T-cell (primary cell): ENCODE results near the gene ABCA7. TPM values are rescaled to one million over a fixed set of nuclear protein-coding genes. Genes with fewer than 3 reads are reported as not detected.

Source experiments
- ATAC-seq, 4 experiments: fragments of 200-7000 bp in 3 of 4; fragments of 150-1000 bp in 1 of 4; cut with Tn5 transposase; replicated peaks in 1 of 4; 1 replicate in 3 of 4; 2 replicates in 1 of 4; pipeline ENCODE4 v1.10.0; 2021; ENCODE audit warnings: moderate library complexity in 3 of 4, mild to moderate bottlenecking in 2 of 4, moderate number of reproducible peaks in 1 of 4
- CTCF ChIA-PET, 2 donors: fragments of 300-600 bp; sonication (Branson Sonifier 250); formaldehyde crosslinking; loops; one replicate each; lab custom pipeline; 2022; ENCODE audit warnings: antibody characterized with exemption in 2 of 2; lab: Charles Lee
- POLR2A ChIA-PET, 2 donors: fragments of 300-600 bp; sonication (Branson Sonifier 250); formaldehyde crosslinking; loops; one replicate each; lab custom pipeline; 2022; ENCODE audit warnings: antibody characterized with exemption in 2 of 2; lab: Charles Lee
- DNase-seq, 35 experiments: peaks; one replicate each; pipeline versions ENCODE4 v3.0.0 to v3.0.0-alpha.2; 2013 to 2023
- H3K27ac ChIP-seq: one replicate; pipeline ENCODE4 v1.5.1; 2013; ENCODE audit warnings: low read length
- H3K27me3 ChIP-seq, 2 experiments: replicated peaks in 1 of 2; 1 replicate in 1 of 2; 2 replicates in 1 of 2; pipeline versions ENCODE4 v1.6.1 to v1.7.0; 2013; ENCODE audit warnings: low read length in 1 of 2, mixed read lengths in 1 of 2; ENCODE audit not compliant: control insufficient read depth in 2 of 2, insufficient read depth in 2 of 2; ENCODE audit errors: extremely low read depth in 1 of 2
- H3K36me3 ChIP-seq, 2 donors: 1 replicate in 1 of 2; 2 replicates in 1 of 2; pipeline versions ENCODE4 v1.6.1 to v1.7.0; 2013; ENCODE audit warnings: low read length in 1 of 2; ENCODE audit not compliant: control insufficient read depth in 2 of 2, insufficient read depth in 1 of 2; ENCODE audit errors: extremely low read depth in 1 of 2
- H3K4me1 ChIP-seq, 2 experiments: 1 replicate in 1 of 2; 2 replicates in 1 of 2; pipeline versions ENCODE4 v1.6.1 to v1.7.0; 2013; ENCODE audit warnings: low read length in 2 of 2, mixed read lengths in 1 of 2; ENCODE audit not compliant: insufficient read depth in 2 of 2, control insufficient read depth in 1 of 2; ENCODE audit errors: extremely low read depth in 1 of 2
- H3K4me3 ChIP-seq, 2 donors: 1 replicate in 1 of 2; 2 replicates in 1 of 2; pipeline versions ENCODE4 v1.5.1 to v1.7.0; 2013; ENCODE audit warnings: mild to moderate bottlenecking in 2 of 2, low read length in 1 of 2, moderate library complexity in 1 of 2; ENCODE audit not compliant: control insufficient read depth in 1 of 2; ENCODE audit errors: extremely low read depth in 1 of 2
- H3K9me3 ChIP-seq: 2 replicates; pipeline ENCODE4 v1.7.0; 2013
- H3K27ac Mint-ChIP-seq, 2 donors: one replicate each; pipeline ENCODE4 v1.8.0; 2020 to 2021; ENCODE audit warnings: mild to moderate bottlenecking in 2 of 2, mixed read lengths in 2 of 2
- H3K27me3 Mint-ChIP-seq, 2 donors: one replicate each; pipeline ENCODE4 v1.8.0; 2021 to 2022; ENCODE audit warnings: mixed read lengths in 2 of 2
- H3K36me3 Mint-ChIP-seq: one replicate; pipeline ENCODE4 v1.8.0; 2021; ENCODE audit warnings: mixed read lengths
- H3K4me1 Mint-ChIP-seq, 3 donors: one replicate each; pipeline ENCODE4 v1.8.0; 2020 to 2022; ENCODE audit warnings: mixed read lengths in 3 of 3, mild to moderate bottlenecking in 1 of 3
- H3K4me3 Mint-ChIP-seq, 3 donors: one replicate each; pipeline ENCODE4 v1.8.0; 2020 to 2022; ENCODE audit warnings: mild to moderate bottlenecking in 3 of 3, mixed read lengths in 3 of 3, moderate library complexity in 3 of 3
- H3K9me3 Mint-ChIP-seq, 3 donors: one replicate each; pipeline ENCODE4 v1.8.0; 2020 to 2022; ENCODE audit warnings: mixed read lengths in 3 of 3
- WGBS: methylation state at CpG from one replicate; pipeline ENCODE4 v1.1.5; 2013; ENCODE audit warnings: missing lambda C conversion rate; ENCODE audit not compliant: insufficient coverage; 5-methylcytosine and 5-hydroxymethylcytosine counted together
- total RNA-seq, 35 experiments: library from RNA in 6 of 35; stranded (reverse) in 6 of 35; fragments of 120-200 nt in 1 of 35; gene quantifications; one replicate each; pipeline versions ENCODE4 v1.2.1 to v1.2.4 and lab custom pipeline; 2013 to 2026

The ABCA7 gene
- total RNA-seq, 5 donors from 2014 or later (not counting 1 experiment from before 2014, with no cell fraction given): 166 to 217 (median 178) TPM

- H3K27ac Mint-ChIP-seq: no peak overlapping the region
- no peak overlapping the region for H3K4me3 ChIP-seq
- DNase-seq: no peak
- ChIA-PET POLR2A (no interaction called here), CTCF (no interaction called here)
- H3K9me3 Mint-ChIP-seq: no peaks in the 10 kb centered on the region
- H3K36me3 ChIP-seq: peaks cover 8 to 13% of the 10 kb centered on the region in 2 donors
- no peak overlapping the region for H3K27ac ChIP-seq
- H3K27me3 ChIP-seq: peaks cover 0 to 17% of the 10 kb centered on the region in 2 experiments
- no peaks in the 10 kb centered on the region for H3K36me3 Mint-ChIP-seq
- no peaks in the 10 kb centered on the region for H3K9me3 ChIP-seq
- no peak for ATAC-seq
- peaks cover 0 to 2% of the 10 kb centered on the region in 2 experiments for H3K4me1 ChIP-seq
- no peak overlapping the region for H3K4me3 Mint-ChIP-seq
- peaks cover 4 to 5% of the 10 kb centered on the region in 2 donors for H3K27me3 Mint-ChIP-seq
- 87% methylated on average over 21 of the region's 27 CpGs for WGBS
- H3K4me1 Mint-ChIP-seq: peaks cover 0 to 5% (median 0%) of the 10 kb centered on the region in 3 donors
Observed at GRCh38 chr19:1006711-1007398, 33.1 kb upstream of the ABCA7 start.

- peaks cover 0 to 2% (median 0%) of the 10 kb centered on the region in 3 donors for H3K4me1 Mint-ChIP-seq
- no peak for ATAC-seq
- peaks cover 13 to 16% of the 10 kb centered on the region in 2 donors for H3K36me3 ChIP-seq
- H3K9me3 Mint-ChIP-seq: no peaks in the 10 kb centered on the region
- CTCF ChIA-PET: no interaction called here
- POLR2A ChIA-PET: interaction anchor here in 1 of 2 donors (0.6 kb wide), 1 partner anchor 89 kb away, joined by 4 read pairs; no protein-coding TSS in a partner anchor
- 95% methylated on average over 59 of the region's 73 CpGs for WGBS
- no peak overlapping the region for H3K4me3 Mint-ChIP-seq
- no peak overlapping the region for H3K4me3 ChIP-seq
- no peaks in the 10 kb centered on the region for H3K9me3 ChIP-seq
- no peak overlapping the region for H3K27ac ChIP-seq
- peaks cover 1 to 2% of the 10 kb centered on the region in 2 donors for H3K27me3 Mint-ChIP-seq
- H3K27me3 ChIP-seq: peaks cover 0 to 10% of the 10 kb centered on the region in 2 experiments
- no peak overlapping the region for H3K27ac Mint-ChIP-seq
- H3K36me3 Mint-ChIP-seq: no peaks in the 10 kb centered on the region
- no peaks in the 10 kb centered on the region for H3K4me1 ChIP-seq
- no peak for DNase-seq
Observed at GRCh38 chr19:1007399-1008251, 32.3 kb upstream of the ABCA7 start.

- no peak overlapping the region for H3K27ac Mint-ChIP-seq
- CTCF ChIA-PET: no interaction called here
Observed at GRCh38 chr19:1008268-1009040, 31.5 kb upstream of the ABCA7 start.

GRCh38 chr19:1009041-1009980, 30.6 kb upstream of the ABCA7 start:
- Histone ChIP-seq H3K27me3 (no peaks in the 10 kb centered on the region), H3K4me3 (no peak overlapping the region), H3K4me1 (peaks cover 0 to 5% of the 10 kb centered on the region in 2 experiments), H3K36me3 (peaks cover 19 to 31% of the 10 kb centered on the region in 2 donors), H3K27ac (no peak overlapping the region), H3K9me3 (no peaks in the 10 kb centered on the region)
- 92% methylated on average over 72 of the region's 92 CpGs for whole genome bisulfite sequencing
- Mint-ChIP-seq H3K4me3 (no peak overlapping the region), H3K4me1 (peaks cover 0 to 2% (median 2%) of the 10 kb centered on the region in 3 donors), H3K36me3 (no peaks in the 10 kb centered on the region), H3K27ac (no peak overlapping the region), H3K27me3 (no peaks in the 10 kb centered on the region), H3K9me3 (no peaks in the 10 kb centered on the region)
- ChIA-PET CTCF (no interaction called here), POLR2A (no interaction called here)
- peak in 1 of 4 experiments; percentile 3 for ATAC-seq
- no peak for DNase-seq

More at GRCh38 chr19:1008268-1009040, 31.5 kb upstream of the ABCA7 start:
- H3K9me3 Mint-ChIP-seq: no peaks in the 10 kb centered on the region
- H3K36me3 Mint-ChIP-seq: no peaks in the 10 kb centered on the region
- no peaks in the 10 kb centered on the region for H3K9me3 ChIP-seq
- no peaks in the 10 kb centered on the region for H3K4me1 ChIP-seq
- no peak overlapping the region for H3K4me3 ChIP-seq
- WGBS: 93% methylated on average over 27 of the region's 45 CpGs
- POLR2A ChIA-PET: no interaction called here
- H3K27ac ChIP-seq: no peak overlapping the region
- H3K27me3 ChIP-seq: peaks cover 0 to 6% of the 10 kb centered on the region in 2 experiments
- peaks cover 14 to 23% of the 10 kb centered on the region in 2 donors for H3K36me3 ChIP-seq
- H3K27me3 Mint-ChIP-seq: no peaks in the 10 kb centered on the region
- ATAC-seq (no peak), DNase-seq (no peak)
- no peak overlapping the region for H3K4me3 Mint-ChIP-seq
- H3K4me1 Mint-ChIP-seq: no peaks in the 10 kb centered on the region

GRCh38 chr19:1009981-1010538, 29.8 kb upstream of the ABCA7 start:
- no peak for DNase-seq
- peaks cover 19 to 31% of the 10 kb centered on the region in 2 donors for H3K36me3 ChIP-seq
- no peaks in the 10 kb centered on the region for H3K9me3 Mint-ChIP-seq
- no peak overlapping the region for H3K27ac ChIP-seq
- no peak overlapping the region for H3K4me3 Mint-ChIP-seq
- 96% methylated on average over 24 of the region's 29 CpGs for WGBS
- ChIA-PET POLR2A (no interaction called here), CTCF (no interaction called here)
- peaks cover 0 to 12% of the 10 kb centered on the region in 2 experiments for H3K4me1 ChIP-seq
- H3K36me3 Mint-ChIP-seq: no peaks in the 10 kb centered on the region
- no peaks in the 10 kb centered on the region for H3K27me3 Mint-ChIP-seq
- ATAC-seq: no peak
- no peak overlapping the region for H3K27ac Mint-ChIP-seq
- no peaks in the 10 kb centered on the region for H3K9me3 ChIP-seq
- H3K4me1 Mint-ChIP-seq: peaks cover 0 to 2% (median 2%) of the 10 kb centered on the region in 3 donors
- no peak overlapping the region for H3K4me3 ChIP-seq
- no peaks in the 10 kb centered on the region for H3K27me3 ChIP-seq
